Fibroblast of lung (primary cell): ENCODE measurements around the gene TMEM269. TPM values are rescaled to one million over a fixed set of nuclear protein-coding genes. Genes with fewer than 3 reads are reported as not detected.

Experiments
- DNase-seq, 2 donors: peaks; one replicate each; pipeline versions ENCODE4 v3.0.0 to v3.0.0-alpha.2; 2010; ENCODE audit warnings: low read depth in 2 of 2
- H2AFZ ChIP-seq: 2 replicates; pipeline ENCODE4 v1.5.1; 2012; ENCODE audit warnings: low read length, control low read depth, inconsistent platforms
- H3K27ac ChIP-seq: 2 replicates; pipeline ENCODE4 v1.5.1; 2011; ENCODE audit warnings: low read length, control low read depth; ENCODE audit not compliant: insufficient read depth
- H3K27me3 ChIP-seq: 2 replicates; pipeline ENCODE4 v1.5.1; 2011; ENCODE audit warnings: mild to moderate bottlenecking, low read length; ENCODE audit not compliant: control insufficient read depth, insufficient read depth
- H3K36me3 ChIP-seq: 2 replicates; pipeline ENCODE4 v1.5.1; 2011; ENCODE audit warnings: low read length; ENCODE audit not compliant: control insufficient read depth, insufficient read depth
- H3K4me1 ChIP-seq: 2 replicates; pipeline ENCODE4 v1.5.1; 2011; ENCODE audit warnings: low read length; ENCODE audit not compliant: control insufficient read depth, insufficient read depth; ENCODE audit errors: extremely low read depth
- H3K4me2 ChIP-seq: 2 replicates; pipeline ENCODE4 v1.5.1; 2011; ENCODE audit warnings: low read length, control low read depth; ENCODE audit not compliant: insufficient read depth; ENCODE audit errors: extremely low read depth
- H3K4me3 ChIP-seq, 4 experiments: fragments of 200-600 bp in 1 of 4; sonication (generic) in 1 of 4; replicated peaks in 1 of 4; 2 replicates each; pipeline ENCODE4 v1.5.1; 2011 to 2016; ENCODE audit warnings: low read length in 4 of 4, low read depth in 3 of 4, mild to moderate bottlenecking in 3 of 4, control low read depth in 2 of 4, inconsistent platforms in 1 of 4, mixed read lengths in 1 of 4; ENCODE audit not compliant: insufficient read depth in 1 of 4; ENCODE audit errors: control extremely low read depth in 1 of 4
- H3K79me2 ChIP-seq: 2 replicates; pipeline ENCODE4 v1.5.1; 2012; ENCODE audit warnings: mild to moderate bottlenecking, low read length, inconsistent platforms; ENCODE audit not compliant: control insufficient read depth, insufficient read depth
- H3K9ac ChIP-seq: 2 replicates; pipeline ENCODE4 v1.5.1; 2011; ENCODE audit warnings: mild to moderate bottlenecking, low read length, control low read depth; ENCODE audit not compliant: insufficient read depth
- H3K9me3 ChIP-seq: 2 replicates; pipeline ENCODE4 v1.5.1; 2012; ENCODE audit warnings: low read depth, low read length; ENCODE audit not compliant: control insufficient read depth, insufficient read depth
- H4K20me1 ChIP-seq: 2 replicates; pipeline ENCODE4 v1.5.1; 2011; ENCODE audit warnings: low read length; ENCODE audit not compliant: control insufficient read depth, insufficient read depth; ENCODE audit errors: extremely low read depth
- CTCF ChIP-seq, 2 donors: IDR thresholded peaks in 1 of 2; conservative IDR thresholded peaks in 1 of 2; 1 replicate in 1 of 2; 2 replicates in 1 of 2; pipeline ENCODE4 v1.5.1; 2011 to 2012; ENCODE audit warnings: low read length in 2 of 2, control low read depth in 1 of 2, inconsistent platforms in 1 of 2, low read depth in 1 of 2, mild to moderate bottlenecking in 1 of 2
- EZH2 ChIP-seq: IDR thresholded peaks from 2 replicates; pipeline ENCODE4 v1.5.1; 2012; ENCODE audit warnings: low read length, control low read depth, mild to moderate bottlenecking; ENCODE audit errors: missing control alignments
- polyA plus RNA-seq, 2 donors: library from polyadenylated mRNA; depleted of rRNA in 1 of 2; stranded (reverse) in 1 of 2; unstranded in 1 of 2; fragments of >200 nt; gene quantifications; 2 replicates each; pipeline ENCODE4 v1.2.1, GENCODE V29; 2011 to 2012; ENCODE audit warnings: missing spikeins in 1 of 2
- total RNA-seq: library from RNA; depleted of rRNA; stranded (reverse); fragments of >200 nt; gene quantifications from 2 replicates; pipeline ENCODE4 v1.2.1, GENCODE V29; 2014

Gene TMEM269
- total and polyA plus RNA-seq, 2 donors (not counting 1 experiment from before 2014, with no cell fraction given) = 0.10 to 0.17 TPM

- Histone ChIP-seq H3K9ac (peak overlapping the region; percentile 92), H3K4me2 (peak overlapping the region; percentile 99), H3K4me3 (peak overlapping the region; percentile 63 to 98 (median 97)), H3K9me3 (no peaks in the 10 kb centered on the region), H4K20me1 (peaks cover 4% of the 10 kb centered on the region), H3K27ac (peak overlapping the region; percentile 84), H3K27me3 (no peaks in the 10 kb centered on the region), H3K4me1 (peaks cover 2% of the 10 kb centered on the region), H3K36me3 (no peaks in the 10 kb centered on the region), H2AFZ (peak overlapping the region; percentile 89), H3K79me2 (peaks cover 55% of the 10 kb centered on the region)
- no peak for DNase-seq
- TF ChIP-seq EZH2 (no peak), CTCF (conservative IDR thresholded peaks at IDR 0.05 in 1 of 2, IDR thresholded peaks at IDR 0.05 in 1 of 2; ENCODE audit: low read depth in 1 of 2, low read length in 2 of 2) (no peak)
Observed at GRCh38 chr1:42767510-42768000, 17.2 kb upstream of the TMEM269 start.

GRCh38 chr1:42768172-42768571, 16.6 kb upstream of the TMEM269 start:
- H4K20me1 ChIP-seq = peaks cover 4% of the 10 kb centered on the region
- H2AFZ ChIP-seq = peak overlapping the region; percentile 89
- H3K79me2 ChIP-seq = peaks cover 49% of the 10 kb centered on the region
- H3K9me3 ChIP-seq = no peaks in the 10 kb centered on the region
- peaks cover 2% of the 10 kb centered on the region for H3K4me1 ChIP-seq
- peak overlapping the region; percentile 99 for H3K4me2 ChIP-seq
- H3K27me3 ChIP-seq = no peaks in the 10 kb centered on the region
- DNase-seq = no peak
- peak overlapping the region; percentile 63 to 98 (median 97) for H3K4me3 ChIP-seq
- TF ChIP-seq CTCF (conservative IDR thresholded peaks at IDR 0.05 in 1 of 2, IDR thresholded peaks at IDR 0.05 in 1 of 2; ENCODE audit: low read depth in 1 of 2, low read length in 2 of 2) (no peak), EZH2 (no peak)
- peak overlapping the region; percentile 92 for H3K9ac ChIP-seq
- no peaks in the 10 kb centered on the region for H3K36me3 ChIP-seq
- peak overlapping the region; percentile 84 for H3K27ac ChIP-seq

- DNase-seq = no peak
- Histone ChIP-seq H3K4me3 (no peak overlapping the region), H3K27me3 (no peaks in the 10 kb centered on the region), H3K36me3 (no peaks in the 10 kb centered on the region), H3K79me2 (peaks cover 33% of the 10 kb centered on the region), H3K4me1 (peaks cover 2% of the 10 kb centered on the region), H2AFZ (no peak overlapping the region), H4K20me1 (peaks cover 1% of the 10 kb centered on the region), H3K9ac (no peak overlapping the region), H3K9me3 (no peaks in the 10 kb centered on the region), H3K4me2 (no peak overlapping the region), H3K27ac (no peak overlapping the region)
- TF ChIP-seq EZH2 (no peak), CTCF (conservative IDR thresholded peaks at IDR 0.05 in 1 of 2, IDR thresholded peaks at IDR 0.05 in 1 of 2; ENCODE audit: low read depth in 1 of 2, low read length in 2 of 2) (no peak)
Observed at GRCh38 chr1:42769811-42770210, 15.0 kb upstream of the TMEM269 start.
